ENCODE measurements around the gene RAP1GDS1.
"Not testable (repeated sequence)": the region's sequence is repeated elsewhere in the genome, so short reads cannot be mapped to it uniquely, and the experiment has no call there.

Gene RAP1GDS1

GRCh38 chr4:98352940-98353339 is 91.8 kb downstream of the RAP1GDS1 start:
- no peaks in the 10 kb centered on the region for H3K27me3 ChIP-seq (ENCODE audit: insufficient read depth, poor library complexity, severe bottlenecking)
- no peak overlapping the region for H3K27ac ChIP-seq (replicated peaks)
- H3K4me3 ChIP-seq (replicated peaks; ENCODE audit: insufficient read depth, low read length): no peak overlapping the region
- DNase-seq (ENCODE audit: low read depth in 1 of 2, low spot score in 1 of 2): no peak
- TF ChIP-seq, protein P1, sequence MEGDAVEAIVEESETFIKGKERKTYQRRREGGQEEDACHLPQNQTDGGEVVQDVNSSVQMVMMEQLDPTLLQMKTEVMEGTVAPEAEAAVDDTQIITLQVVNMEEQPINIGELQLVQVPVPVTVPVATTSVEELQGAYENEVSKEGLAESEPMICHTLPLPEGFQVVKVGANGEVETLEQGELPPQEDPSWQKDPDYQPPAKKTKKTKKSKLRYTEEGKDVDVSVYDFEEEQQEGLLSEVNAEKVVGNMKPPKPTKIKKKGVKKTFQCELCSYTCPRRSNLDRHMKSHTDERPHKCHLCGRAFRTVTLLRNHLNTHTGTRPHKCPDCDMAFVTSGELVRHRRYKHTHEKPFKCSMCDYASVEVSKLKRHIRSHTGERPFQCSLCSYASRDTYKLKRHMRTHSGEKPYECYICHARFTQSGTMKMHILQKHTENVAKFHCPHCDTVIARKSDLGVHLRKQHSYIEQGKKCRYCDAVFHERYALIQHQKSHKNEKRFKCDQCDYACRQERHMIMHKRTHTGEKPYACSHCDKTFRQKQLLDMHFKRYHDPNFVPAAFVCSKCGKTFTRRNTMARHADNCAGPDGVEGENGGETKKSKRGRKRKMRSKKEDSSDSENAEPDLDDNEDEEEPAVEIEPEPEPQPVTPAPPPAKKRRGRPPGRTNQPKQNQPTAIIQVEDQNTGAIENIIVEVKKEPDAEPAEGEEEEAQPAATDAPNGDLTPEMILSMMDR (IDR thresholded peaks at IDR 0.05; ENCODE audit: insufficient read depth, low read length): no peak

DNA sequence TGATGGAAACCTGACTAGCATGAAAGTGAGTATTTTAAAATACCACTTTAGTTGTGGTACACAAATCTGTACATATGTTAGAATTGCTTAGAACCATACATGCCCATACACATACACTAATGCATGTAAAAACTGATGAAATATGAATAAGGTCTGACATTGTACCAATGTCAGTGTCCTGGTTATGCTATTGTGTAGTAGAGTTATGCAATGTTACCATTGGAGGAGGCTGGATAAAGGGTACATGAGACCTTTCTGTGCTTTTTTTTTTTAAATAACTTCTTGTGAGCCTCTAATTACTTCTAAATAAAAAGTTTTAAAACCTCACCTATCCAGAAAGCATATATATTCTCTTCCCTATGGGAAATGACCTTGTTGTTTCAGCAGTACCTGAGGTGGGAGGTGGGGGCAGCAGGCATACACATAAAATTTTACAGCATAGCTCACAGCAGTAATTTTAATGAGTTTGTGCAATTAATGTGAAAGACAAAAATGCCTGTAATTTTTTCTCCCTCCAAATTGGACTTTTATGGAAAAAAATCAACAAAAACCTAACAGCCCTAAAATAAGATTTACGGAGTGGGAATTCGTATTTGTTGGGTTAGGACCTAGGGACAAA is 97.6 kb downstream of the RAP1GDS1 start:
- no peak overlapping the region for H3K4me3 ChIP-seq (replicated peaks; ENCODE audit: insufficient read depth, low read length)
- no peaks in the 10 kb centered on the region for H3K27me3 ChIP-seq (ENCODE audit: insufficient read depth, poor library complexity, severe bottlenecking)
- DNase-seq (ENCODE audit: low read depth in 1 of 2, low spot score in 1 of 2): no peak
- TF ChIP-seq REST (IDR thresholded peaks at IDR 0.05; ENCODE audit: insufficient replicate concordance, low read depth) (no peak), SPI1 (IDR thresholded peaks at IDR 0.05; ENCODE audit: borderline replicate concordance, low read depth) (no peak), POLR2AphosphoS5 (IDR thresholded peaks at IDR 0.05; ENCODE audit: low read depth) (no peak), GABPA (IDR thresholded peaks at IDR 0.05; ENCODE audit: low read depth) (no peak)
- TF ChIP-seq, protein P1 (IDR thresholded peaks at IDR 0.05; ENCODE audit: insufficient read depth, low read length): no peak
- H3K27ac ChIP-seq (replicated peaks): no peak overlapping the region

GRCh38 chr4:98359646-98360045 is 98.5 kb downstream of the RAP1GDS1 start:
- TF ChIP-seq, protein P1 (IDR thresholded peaks at IDR 0.05; ENCODE audit: insufficient read depth, low read length): no peak
- TF ChIP-seq SPI1 (IDR thresholded peaks at IDR 0.05; ENCODE audit: borderline replicate concordance, low read depth) (no peak), POLR2AphosphoS5 (IDR thresholded peaks at IDR 0.05; ENCODE audit: low read depth) (no peak), REST (IDR thresholded peaks at IDR 0.05; ENCODE audit: insufficient replicate concordance, low read depth) (no peak), GABPA (IDR thresholded peaks at IDR 0.05; ENCODE audit: low read depth) (no peak)
- no peak for DNase-seq (ENCODE audit: low read depth in 1 of 2, low spot score in 1 of 2)
- Histone ChIP-seq H3K4me3 (replicated peaks; ENCODE audit: insufficient read depth, low read length) (no peak overlapping the region), H3K27ac (replicated peaks) (no peak overlapping the region), H3K27me3 (ENCODE audit: insufficient read depth, poor library complexity, severe bottlenecking) (no peaks in the 10 kb centered on the region)

DNA sequence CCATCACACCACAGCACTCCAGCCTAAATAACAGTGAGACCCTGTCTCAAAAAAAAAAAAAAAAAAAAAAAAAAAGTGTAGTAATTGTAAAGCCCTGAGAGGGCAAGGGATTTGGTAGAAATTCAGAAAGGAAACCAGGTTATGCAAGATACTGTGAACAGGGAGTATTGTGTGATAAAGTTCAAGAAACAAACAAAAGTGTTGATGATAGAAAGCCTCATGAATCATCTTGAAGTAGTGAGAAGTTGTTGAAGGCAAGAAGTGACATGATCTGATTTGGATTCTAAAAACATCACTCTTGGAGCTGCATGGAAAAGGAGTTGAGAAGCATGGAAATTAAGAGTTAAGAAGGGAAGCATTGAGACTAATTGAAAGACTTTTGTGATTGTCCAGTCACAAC is 102.2 kb downstream of the RAP1GDS1 start:
- DNase-seq (ENCODE audit: low read depth in 1 of 2, low spot score in 1 of 2): no peak
- Histone ChIP-seq H3K27me3 (ENCODE audit: insufficient read depth, poor library complexity, severe bottlenecking) (no peaks in the 10 kb centered on the region), H3K4me3 (replicated peaks; ENCODE audit: insufficient read depth, low read length) (no peak overlapping the region), H3K27ac (replicated peaks) (no peak overlapping the region)
- TF ChIP-seq, protein P1 (IDR thresholded peaks at IDR 0.05; ENCODE audit: insufficient read depth, low read length): no peak
- TF ChIP-seq SPI1 (IDR thresholded peaks at IDR 0.05; ENCODE audit: borderline replicate concordance, low read depth): no peak
- no peak for TF ChIP-seq GABPA (IDR thresholded peaks at IDR 0.05; ENCODE audit: low read depth)
- TF ChIP-seq REST (IDR thresholded peaks at IDR 0.05; ENCODE audit: insufficient replicate concordance, low read depth): no peak
- TF ChIP-seq POLR2AphosphoS5 (IDR thresholded peaks at IDR 0.05; ENCODE audit: low read depth): no peak

DNA sequence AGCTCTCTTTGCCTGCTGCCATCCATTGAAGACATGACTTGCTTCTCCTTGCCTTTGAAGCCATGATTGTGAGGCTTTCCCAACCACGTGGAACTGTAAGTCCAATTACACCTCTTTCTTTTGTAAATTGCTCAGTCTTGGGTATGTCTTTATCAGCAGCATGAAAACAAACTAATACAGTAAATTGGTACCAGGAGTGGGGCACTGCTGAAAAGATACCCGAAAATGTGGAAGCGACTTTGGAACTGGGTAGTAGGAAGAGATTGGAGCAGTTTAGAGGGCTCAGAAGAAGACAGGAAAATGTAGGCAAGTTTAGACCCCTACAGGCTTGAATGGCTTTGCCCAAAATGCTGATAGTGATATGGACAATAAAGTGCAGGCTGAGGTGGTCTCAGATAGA is 105.1 kb downstream of the RAP1GDS1 start:
- DNase-seq (ENCODE audit: low read depth in 1 of 2, low spot score in 1 of 2); H3K4me3 ChIP-seq (replicated peaks; ENCODE audit: insufficient read depth, low read length); H3K27ac ChIP-seq (replicated peaks); H3K27me3 ChIP-seq (ENCODE audit: insufficient read depth, poor library complexity, severe bottlenecking): not testable (repeated sequence)
